K562 (cell line): Measurements from ENCODE around the gene TRAF7. TPM values are rescaled to one million over a fixed set of nuclear protein-coding genes. Genes with fewer than 3 reads are reported as not detected.

Experiments
- CREB1 ChIP-seq, 2 experiments: sonication (generic) in 1 of 2; formaldehyde crosslinking in 1 of 2; IDR thresholded peaks; 2 replicates each; pipeline versions ENCODE4 v1.6.1 to v1.8.0; 2012 to 2022; ENCODE audit warnings: inconsistent platforms in 1 of 2, mild to moderate bottlenecking in 1 of 2, missing genetic modification reagents in 1 of 2, moderate library complexity in 1 of 2
- ETS2 ChIP-seq: IDR thresholded peaks from 2 replicates; pipeline ENCODE4 v1.6.1; 2016; ENCODE audit warnings: borderline replicate concordance, missing genetic modification characterization, mild to moderate bottlenecking, moderate library complexity, missing compliant biosample characterization; ENCODE audit not compliant: poor library complexity, severe bottlenecking
- NCOA1 ChIP-seq: fragments of 450-650 bp; IDR thresholded peaks from 2 replicates; pipeline ENCODE4 v1.6.1; 2016; ENCODE audit warnings: low read depth
- TARDBP ChIP-seq: fragments of 450-650 bp; IDR thresholded peaks from 2 replicates; pipeline ENCODE4 v1.6.1; 2016
- TEAD4 ChIP-seq, 2 experiments: sonication (generic) in 1 of 2; formaldehyde crosslinking in 1 of 2; IDR thresholded peaks; 2 replicates each; pipeline versions ENCODE4 v1.6.1 to v1.8.0; 2012 to 2022; ENCODE audit warnings: borderline replicate concordance in 1 of 2, inconsistent platforms in 1 of 2, low read length in 1 of 2, mild to moderate bottlenecking in 1 of 2, missing genetic modification reagents in 1 of 2
- ZNF133 ChIP-seq: fragments of 250-450 bp; sonication (Bioruptor Pico); IDR thresholded peaks from 2 replicates; pipeline ENCODE4 v1.4.0; 2020; ENCODE audit warnings: mild to moderate bottlenecking
- ZSCAN29 ChIP-seq: fragments of 450-650 bp; IDR thresholded peaks from 2 replicates; pipeline ENCODE4 v1.6.1; 2017
- polyA plus RNA-seq, 8 experiments: library from polyadenylated mRNA; depleted of rRNA in 4 of 8; stranded (reverse) in 5 of 8; unstranded in 3 of 8; fragments of >200 nt; fragmentation: Nextera tagmentation in 2 of 8; fragmentation: Illumina TruSeq in 1 of 8; extraction: Ambion mirVana in 2 of 8; extraction: Trizol in 1 of 8; gene quantifications; 2 replicates each; pipeline versions ENCODE4 v1.2.1 to v1.2.3, GENCODE V29; 2011 to 2014; ENCODE audit warnings: inconsistent platforms in 1 of 8, missing spikeins in 1 of 8
- total RNA-seq, 7 experiments: library from RNA; depleted of rRNA in 6 of 7; stranded (reverse); fragments of >200 nt in 6 of 7; fragmentation: Illumina TruSeq in 2 of 7; extraction: Trizol in 2 of 7; gene quantifications; 2 replicates each; pipeline versions ENCODE4 v1.2.1 to v1.2.3, GENCODE V29; 2011 to 2021; ENCODE audit warnings: low replicate concordance in 1 of 7
- TF ChIP-seq, protein P1 (sequence below), 2 experiments: fragments of 450-650 bp in 1 of 2; sonication (generic) in 1 of 2; formaldehyde crosslinking in 1 of 2; IDR thresholded peaks; 2 replicates each; pipeline versions ENCODE4 v1.7.1 to v1.9.0; 2016 to 2022; ENCODE audit warnings: inconsistent platforms in 1 of 2, mild to moderate bottlenecking in 1 of 2, missing genetic modification reagents in 1 of 2
- TF ChIP-seq, protein P2 (sequence below): fragments of 450-650 bp; IDR thresholded peaks from 2 replicates; pipeline ENCODE4 v1.7.1; 2018; ENCODE audit warnings: mild to moderate bottlenecking, low read depth; ENCODE audit not compliant: partially characterized antibody
- TF ChIP-seq, protein P3 (sequence below): sonication (generic); formaldehyde crosslinking; IDR thresholded peaks from 2 replicates; pipeline ENCODE4 v1.8.0; 2022; ENCODE audit warnings: missing genetic modification reagents, mild to moderate bottlenecking, moderate library complexity, borderline replicate concordance

The TRAF7 gene
- total and polyA plus RNA-seq, 9 of the 15 experiments (the other 6 are each of a cell fraction or from before 2014, with no cell fraction given): 1.1 to 113 (median 41.6) TPM

DNA sequence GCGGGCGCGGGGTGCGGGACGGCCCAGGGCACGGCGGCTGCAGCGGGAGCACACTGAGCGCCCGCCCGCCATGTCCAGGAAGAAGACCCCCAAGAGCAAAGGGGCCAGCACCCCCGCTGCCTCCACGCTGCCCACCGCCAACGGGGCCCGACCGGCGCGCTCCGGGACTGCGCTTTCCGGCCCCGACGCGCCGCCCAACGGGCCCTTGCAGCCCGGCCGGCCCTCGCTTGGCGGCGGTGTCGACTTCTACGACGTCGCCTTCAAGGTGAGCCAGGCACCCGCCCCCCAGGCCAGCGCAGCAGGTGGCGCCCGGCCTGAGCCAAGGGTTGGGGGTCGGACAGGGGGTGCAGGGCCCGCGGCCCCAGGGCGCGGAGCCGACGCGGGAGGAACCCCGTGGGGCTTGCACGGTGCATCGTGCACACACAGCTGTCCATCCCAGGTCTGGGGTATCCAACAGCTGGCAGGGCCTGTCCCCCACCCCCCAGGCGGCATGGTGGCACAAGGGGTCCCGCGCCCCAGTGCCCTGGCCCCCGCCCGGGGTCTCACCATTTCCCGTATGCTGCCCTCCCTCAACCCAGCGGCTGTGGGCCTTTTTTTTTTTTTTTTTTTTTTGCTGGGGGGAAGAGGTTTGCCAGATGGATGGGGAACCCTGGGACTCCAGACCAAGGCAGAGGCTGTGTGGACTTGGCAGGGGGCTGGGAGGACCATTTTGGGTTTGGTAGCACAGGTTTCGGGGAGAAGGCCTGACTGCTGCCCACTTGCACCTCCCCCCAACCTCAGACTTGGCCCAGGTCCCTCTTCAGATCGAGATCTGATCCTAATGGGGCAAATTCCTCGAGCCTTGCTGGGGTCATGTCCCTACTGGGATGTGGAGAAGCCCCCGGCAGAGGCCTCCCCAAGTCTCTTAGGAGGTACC, 6.6 kb upstream of the TRAF7 start (continued):
- TF ChIP-seq, protein P1, sequence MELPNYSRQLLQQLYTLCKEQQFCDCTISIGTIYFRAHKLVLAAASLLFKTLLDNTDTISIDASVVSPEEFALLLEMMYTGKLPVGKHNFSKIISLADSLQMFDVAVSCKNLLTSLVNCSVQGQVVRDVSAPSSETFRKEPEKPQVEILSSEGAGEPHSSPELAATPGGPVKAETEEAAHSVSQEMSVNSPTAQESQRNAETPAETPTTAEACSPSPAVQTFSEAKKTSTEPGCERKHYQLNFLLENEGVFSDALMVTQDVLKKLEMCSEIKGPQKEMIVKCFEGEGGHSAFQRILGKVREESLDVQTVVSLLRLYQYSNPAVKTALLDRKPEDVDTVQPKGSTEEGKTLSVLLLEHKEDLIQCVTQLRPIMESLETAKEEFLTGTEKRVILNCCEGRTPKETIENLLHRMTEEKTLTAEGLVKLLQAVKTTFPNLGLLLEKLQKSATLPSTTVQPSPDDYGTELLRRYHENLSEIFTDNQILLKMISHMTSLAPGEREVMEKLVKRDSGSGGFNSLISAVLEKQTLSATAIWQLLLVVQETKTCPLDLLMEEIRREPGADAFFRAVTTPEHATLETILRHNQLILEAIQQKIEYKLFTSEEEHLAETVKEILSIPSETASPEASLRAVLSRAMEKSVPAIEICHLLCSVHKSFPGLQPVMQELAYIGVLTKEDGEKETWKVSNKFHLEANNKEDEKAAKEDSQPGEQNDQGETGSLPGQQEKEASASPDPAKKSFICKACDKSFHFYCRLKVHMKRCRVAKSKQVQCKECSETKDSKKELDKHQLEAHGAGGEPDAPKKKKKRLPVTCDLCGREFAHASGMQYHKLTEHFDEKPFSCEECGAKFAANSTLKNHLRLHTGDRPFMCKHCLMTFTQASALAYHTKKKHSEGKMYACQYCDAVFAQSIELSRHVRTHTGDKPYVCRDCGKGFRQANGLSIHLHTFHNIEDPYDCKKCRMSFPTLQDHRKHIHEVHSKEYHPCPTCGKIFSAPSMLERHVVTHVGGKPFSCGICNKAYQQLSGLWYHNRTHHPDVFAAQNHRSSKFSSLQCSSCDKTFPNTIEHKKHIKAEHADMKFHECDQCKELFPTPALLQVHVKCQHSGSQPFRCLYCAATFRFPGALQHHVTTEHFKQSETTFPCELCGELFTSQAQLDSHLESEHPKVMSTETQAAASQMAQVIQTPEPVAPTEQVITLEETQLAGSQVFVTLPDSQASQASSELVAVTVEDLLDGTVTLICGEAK (IDR thresholded peaks at IDR 0.05): 0 out of 2 replicates have a peak, but pooled peaks have one; percentile 17
- TF ChIP-seq, protein P1 (CRISPR knock-in tag; IDR thresholded peaks at IDR 0.05): no peak
- TF ChIP-seq NCOA1 (no peak), ETS2 (tag) (no peak), ZSCAN29 (no peak), TARDBP (no peak), CREB1 (IDR thresholded peaks at IDR 0.05) (peak; percentile 47; the same call in 1 of the 2 replicates), CREB1 (CRISPR knock-in tag; IDR thresholded peaks at IDR 0.05) (peak; percentile 41; the same call in 1 of the 2 replicates), TEAD4 (IDR thresholded peaks at IDR 0.05; ENCODE audit: low read length) (no peak), TEAD4 (CRISPR knock-in tag; IDR thresholded peaks at IDR 0.05; ENCODE audit: borderline replicate concordance) (0 out of 2 replicates have a peak, but pooled peaks have one; percentile 12), ZNF133 (no peak)
- TF ChIP-seq, protein P2, sequence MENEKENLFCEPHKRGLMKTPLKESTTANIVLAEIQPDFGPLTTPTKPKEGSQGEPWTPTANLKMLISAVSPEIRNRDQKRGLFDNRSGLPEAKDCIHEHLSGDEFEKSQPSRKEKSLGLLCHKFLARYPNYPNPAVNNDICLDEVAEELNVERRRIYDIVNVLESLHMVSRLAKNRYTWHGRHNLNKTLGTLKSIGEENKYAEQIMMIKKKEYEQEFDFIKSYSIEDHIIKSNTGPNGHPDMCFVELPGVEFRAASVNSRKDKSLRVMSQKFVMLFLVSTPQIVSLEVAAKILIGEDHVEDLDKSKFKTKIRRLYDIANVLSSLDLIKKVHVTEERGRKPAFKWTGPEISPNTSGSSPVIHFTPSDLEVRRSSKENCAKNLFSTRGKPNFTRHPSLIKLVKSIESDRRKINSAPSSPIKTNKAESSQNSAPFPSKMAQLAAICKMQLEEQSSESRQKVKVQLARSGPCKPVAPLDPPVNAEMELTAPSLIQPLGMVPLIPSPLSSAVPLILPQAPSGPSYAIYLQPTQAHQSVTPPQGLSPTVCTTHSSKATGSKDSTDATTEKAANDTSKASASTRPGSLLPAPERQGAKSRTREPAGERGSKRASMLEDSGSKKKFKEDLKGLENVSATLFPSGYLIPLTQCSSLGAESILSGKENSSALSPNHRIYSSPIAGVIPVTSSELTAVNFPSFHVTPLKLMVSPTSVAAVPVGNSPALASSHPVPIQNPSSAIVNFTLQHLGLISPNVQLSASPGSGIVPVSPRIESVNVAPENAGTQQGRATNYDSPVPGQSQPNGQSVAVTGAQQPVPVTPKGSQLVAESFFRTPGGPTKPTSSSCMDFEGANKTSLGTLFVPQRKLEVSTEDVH: no peak
- TF ChIP-seq, protein P3, sequence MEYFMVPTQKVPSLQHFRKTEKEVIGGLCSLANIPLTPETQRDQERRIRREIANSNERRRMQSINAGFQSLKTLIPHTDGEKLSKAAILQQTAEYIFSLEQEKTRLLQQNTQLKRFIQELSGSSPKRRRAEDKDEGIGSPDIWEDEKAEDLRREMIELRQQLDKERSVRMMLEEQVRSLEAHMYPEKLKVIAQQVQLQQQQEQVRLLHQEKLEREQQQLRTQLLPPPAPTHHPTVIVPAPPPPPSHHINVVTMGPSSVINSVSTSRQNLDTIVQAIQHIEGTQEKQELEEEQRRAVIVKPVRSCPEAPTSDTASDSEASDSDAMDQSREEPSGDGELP: peak; percentile 60; the same call in 1 of the 2 replicates
